Measurements from ENCODE around the gene DSN1.

- TF ChIP-seq CTCF (IDR thresholded peaks at IDR 0.05) (no peak), POLR2A (IDR thresholded peaks at IDR 0.05) (no peak)
Observed at GRCh38 chr20:36741072-36741471, 32.5 kb downstream of the DSN1 start.
